GM23248 (cell line): Measurements from ENCODE around the gene ZNF878.

Experiments used
- EZH2 ChIP-seq: fragments of 200-600 bp; sonication (generic); IDR thresholded peaks from 2 replicates; pipeline ENCODE4 v1.6.1; 2018; ENCODE audit warnings: antibody characterized with exemption, mild to moderate bottlenecking; ENCODE audit not compliant: insufficient read depth, poor library complexity, severe bottlenecking
- EZH2phosphoT487 ChIP-seq: fragments of 200-600 bp; sonication (generic); IDR thresholded peaks from 2 replicates; pipeline ENCODE4 v1.6.1; 2018; ENCODE audit warnings: antibody characterized with exemption, moderate library complexity, mild to moderate bottlenecking, low read depth; ENCODE audit not compliant: insufficient read depth

GRCh38 chr19:12034198-12034597, 18.6 kb downstream of the ZNF878 start:
- TF ChIP-seq EZH2 (no peak), EZH2phosphoT487 (no peak)
